K562 (cell line): ENCODE data around the gene SLC22A23. TPM values are rescaled to one million over a fixed set of nuclear protein-coding genes. Genes with fewer than 3 reads are reported as not detected.

Experiments used
- CBFB ChIP-seq: sonication (generic); formaldehyde crosslinking; IDR thresholded peaks from 2 replicates; pipeline ENCODE4 v1.4.0; 2020; ENCODE audit warnings: mild to moderate bottlenecking, missing genetic modification reagents
- CEBPG ChIP-seq, 3 experiments: fragments of 200-800 bp in 1 of 3; sonication (Bioruptor generic) in 1 of 3; sonication (generic) in 1 of 3; formaldehyde crosslinking in 1 of 3; IDR thresholded peaks in 2 of 3; conservative IDR thresholded peaks in 1 of 3; 2 replicates each; pipeline versions ENCODE4 v1.6.1 to v1.8.0; 2016 to 2022; ENCODE audit warnings: missing compliant biosample characterization in 2 of 3, missing genetic modification characterization in 2 of 3, mild to moderate bottlenecking in 1 of 3, missing genetic modification reagents in 1 of 3
- CTBP1 ChIP-seq: fragments of 450-650 bp; IDR thresholded peaks from 2 replicates; pipeline ENCODE4 v1.6.1; 2016; ENCODE audit warnings: borderline replicate concordance
- DMBX1 ChIP-seq: fragments of 250-450 bp; sonication (Bioruptor Pico); IDR thresholded peaks from 2 replicates; pipeline ENCODE4 v1.8.0; 2022; ENCODE audit warnings: inconsistent platforms, mild to moderate bottlenecking, moderate library complexity, borderline replicate concordance
- ERF ChIP-seq: fragments of 450-650 bp; formaldehyde crosslinking; IDR thresholded peaks from 2 replicates; pipeline ENCODE4 v1.4.0; 2020; ENCODE audit warnings: mild to moderate bottlenecking, mixed read lengths
- ETS1 ChIP-seq: conservative IDR thresholded peaks from 2 replicates; pipeline ENCODE4 v1.6.1; 2011; ENCODE audit warnings: low read depth, mild to moderate bottlenecking, low read length; ENCODE audit not compliant: control insufficient read depth
- ETS2 ChIP-seq: IDR thresholded peaks from 2 replicates; pipeline ENCODE4 v1.6.1; 2016; ENCODE audit warnings: borderline replicate concordance, missing genetic modification characterization, mild to moderate bottlenecking, moderate library complexity, missing compliant biosample characterization; ENCODE audit not compliant: poor library complexity, severe bottlenecking
- GTF2F1 ChIP-seq: IDR thresholded peaks from 2 replicates; pipeline ENCODE4 v1.6.1; 2011; ENCODE audit warnings: low read depth, low read length, improper control_type of control experiment
- HNRNPH1 ChIP-seq: fragments of 200-400 bp; formaldehyde crosslinking; optimal IDR thresholded peaks from 2 replicates; pipeline ENCODE3; 2017; ENCODE audit warnings: low read depth, mild to moderate bottlenecking, low read length, moderate library complexity
- JUN ChIP-seq, 2 experiments: sonication (generic) in 1 of 2; formaldehyde crosslinking in 1 of 2; IDR thresholded peaks; 2 replicates each; pipeline versions ENCODE4 v1.6.1 to v1.8.0; 2012 to 2022; ENCODE audit warnings: borderline replicate concordance in 2 of 2, mild to moderate bottlenecking in 2 of 2, improper control_type of control experiment in 1 of 2, low read depth in 1 of 2, low read length in 1 of 2, missing genetic modification reagents in 1 of 2
- MCM2 ChIP-seq: fragments of 450-650 bp; IDR thresholded peaks from 2 replicates; pipeline ENCODE4 v1.6.1; 2017; ENCODE audit warnings: low read depth, mild to moderate bottlenecking
- RBFOX2 ChIP-seq: fragments of 200-400 bp; formaldehyde crosslinking; IDR thresholded peaks from 2 replicates; pipeline ENCODE4 v1.6.1; 2017; ENCODE audit warnings: low read depth, mild to moderate bottlenecking, low read length, moderate library complexity
- SRF ChIP-seq, 2 experiments: fragments of 250-450, 450-650 bp in 1 of 2; sonication (Bioruptor Pico) in 1 of 2; sonication (generic) in 1 of 2; formaldehyde crosslinking; IDR thresholded peaks; 2 replicates each; pipeline versions ENCODE4 v1.5.0 to v1.5.1; 2020 to 2022; ENCODE audit warnings: mild to moderate bottlenecking in 1 of 2, missing genetic modification reagents in 1 of 2
- TARDBP ChIP-seq: fragments of 450-650 bp; IDR thresholded peaks from 2 replicates; pipeline ENCODE4 v1.6.1; 2016
- TBP ChIP-seq: optimal IDR thresholded peaks from 2 replicates; pipeline ENCODE3; 2011; ENCODE audit warnings: low read depth, low read length, improper control_type of control experiment
- TSHZ1 ChIP-seq: fragments of 250-450 bp; sonication (Bioruptor Pico); IDR thresholded peaks from 2 replicates; pipeline ENCODE4 v1.4.0; 2020; ENCODE audit warnings: mild to moderate bottlenecking, moderate library complexity
- ZBED1 ChIP-seq: IDR thresholded peaks from 2 replicates; pipeline ENCODE4 v1.6.1; 2014
- ZNF133 ChIP-seq: fragments of 250-450 bp; sonication (Bioruptor Pico); IDR thresholded peaks from 2 replicates; pipeline ENCODE4 v1.4.0; 2020; ENCODE audit warnings: mild to moderate bottlenecking
- ZNF197 ChIP-seq: fragments of 200-800 bp; sonication (Bioruptor generic); IDR thresholded peaks from 2 replicates; pipeline ENCODE4 v1.6.1; 2016; ENCODE audit warnings: low read depth, missing genetic modification characterization, missing compliant biosample characterization
- polyA plus RNA-seq, 8 experiments: library from polyadenylated mRNA; depleted of rRNA in 4 of 8; stranded (reverse) in 5 of 8; unstranded in 3 of 8; fragments of >200 nt; fragmentation: Nextera tagmentation in 2 of 8; fragmentation: Illumina TruSeq in 1 of 8; extraction: Ambion mirVana in 2 of 8; extraction: Trizol in 1 of 8; gene quantifications; 2 replicates each; pipeline versions ENCODE4 v1.2.1 to v1.2.3, GENCODE V29; 2011 to 2014; ENCODE audit warnings: inconsistent platforms in 1 of 8, missing spikeins in 1 of 8
- total RNA-seq, 7 experiments: library from RNA; depleted of rRNA in 6 of 7; stranded (reverse); fragments of >200 nt in 6 of 7; fragmentation: Illumina TruSeq in 2 of 7; extraction: Trizol in 2 of 7; gene quantifications; 2 replicates each; pipeline versions ENCODE4 v1.2.1 to v1.2.3, GENCODE V29; 2011 to 2021; ENCODE audit warnings: low replicate concordance in 1 of 7
- TF ChIP-seq, protein P1 (sequence below): fragments of 250-450 bp; sonication (Bioruptor Pico); IDR thresholded peaks from 2 replicates; pipeline ENCODE4 v1.8.0; 2021; ENCODE audit warnings: moderate library complexity, mild to moderate bottlenecking, inconsistent platforms

Gene SLC22A23
- total and polyA plus RNA-seq, 9 of the 15 experiments (the other 6 are each of a cell fraction or from before 2014, with no cell fraction given) = 0.30 to 8.7 (median 2.5) TPM

GRCh38 chr6:3258720-3259490 lies 197.9 kb downstream of the SLC22A23 start, which contains the start of gene PSMG4 (continued):
- TF ChIP-seq TSHZ1 (CRISPR knock-in tag) = no peak
- TF ChIP-seq ERF (CRISPR knock-in tag) = peak; percentile 71; the same call in 1 of the 2 replicates
- 0 out of 2 replicates have a peak, but pooled peaks have one; percentile 42 for TF ChIP-seq ZBED1
- peak; percentile 14; the same call in 1 of the 2 replicates for TF ChIP-seq DMBX1 (CRISPR knock-in tag)
- peak in 1 of 2 experiments; percentile 33; a peak in 1 of 4 replicates for TF ChIP-seq SRF (CRISPR knock-in tag; IDR thresholded peaks at IDR 0.05)
- TF ChIP-seq RBFOX2 = peak; percentile 85
- TF ChIP-seq TARDBP = 0 out of 2 replicates have a peak, but pooled peaks have one; percentile 67
- no peak for TF ChIP-seq CBFB (CRISPR knock-in tag)
- TF ChIP-seq, protein P1, sequence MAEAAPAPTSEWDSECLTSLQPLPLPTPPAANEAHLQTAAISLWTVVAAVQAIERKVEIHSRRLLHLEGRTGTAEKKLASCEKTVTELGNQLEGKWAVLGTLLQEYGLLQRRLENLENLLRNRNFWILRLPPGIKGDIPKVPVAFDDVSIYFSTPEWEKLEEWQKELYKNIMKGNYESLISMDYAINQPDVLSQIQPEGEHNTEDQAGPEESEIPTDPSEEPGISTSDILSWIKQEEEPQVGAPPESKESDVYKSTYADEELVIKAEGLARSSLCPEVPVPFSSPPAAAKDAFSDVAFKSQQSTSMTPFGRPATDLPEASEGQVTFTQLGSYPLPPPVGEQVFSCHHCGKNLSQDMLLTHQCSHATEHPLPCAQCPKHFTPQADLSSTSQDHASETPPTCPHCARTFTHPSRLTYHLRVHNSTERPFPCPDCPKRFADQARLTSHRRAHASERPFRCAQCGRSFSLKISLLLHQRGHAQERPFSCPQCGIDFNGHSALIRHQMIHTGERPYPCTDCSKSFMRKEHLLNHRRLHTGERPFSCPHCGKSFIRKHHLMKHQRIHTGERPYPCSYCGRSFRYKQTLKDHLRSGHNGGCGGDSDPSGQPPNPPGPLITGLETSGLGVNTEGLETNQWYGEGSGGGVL (CRISPR knock-in tag) = no peak
- 0 out of 2 replicates have a peak, but pooled peaks have one; percentile 12 for TF ChIP-seq GTF2F1
- TF ChIP-seq CTBP1 = peak; percentile 78; the same call in 1 of the 2 replicates
- no peak for TF ChIP-seq ZNF133 (CRISPR knock-in tag)
- TF ChIP-seq JUN (IDR thresholded peaks at IDR 0.05; ENCODE audit: borderline replicate concordance, low read depth, low read length) = no peak; the same call in 1 of the 2 replicates
- TF ChIP-seq JUN (CRISPR knock-in tag; IDR thresholded peaks at IDR 0.05; ENCODE audit: borderline replicate concordance) = peak; percentile 84
- peak; percentile 94 for TF ChIP-seq ETS1
- TF ChIP-seq TBP = peak; percentile 76
- TF ChIP-seq CEBPG (CRISPR knock-in tag; IDR thresholded peaks at IDR 0.05) = peak; percentile 27; the same call in 1 of the 2 replicates
- no peak for TF ChIP-seq CEBPG (tag; conservative IDR thresholded peaks at IDR 0.05 in 1 of 2, IDR thresholded peaks at IDR 0.05 in 1 of 2)
- TF ChIP-seq HNRNPH1 = no peak
- no peak for TF ChIP-seq MCM2
- no peak for TF ChIP-seq ETS2 (tag)
- no peak for TF ChIP-seq ZNF197 (CRISPR knock-in tag)
